ENCODE measurements around the gene PTX3. TPM values are rescaled to one million over a fixed set of nuclear protein-coding genes. Genes with fewer than 3 reads are reported as not detected.

Gene PTX3
- total RNA-seq, 4 donors from 2014 or later, result 0.87 to 9.1 (median 2.5) TPM; not detected in 1

- ATAC-seq (no peak), DNase-seq (no peak)
- Histone ChIP-seq H3K36me3 (no peaks in the 10 kb centered on the region), H3K9me3 (no peaks in the 10 kb centered on the region), H3K27ac (no peak overlapping the region), H3K4me1 (peaks cover 0 to 4% of the 10 kb centered on the region in 2 donors), H3K4me3 (no peak overlapping the region), H3K27me3 (no peaks in the 10 kb centered on the region)
- in situ Hi-C loops (cut with MboI; ENCODE audit: low sequenced_read_pairs in 4 of 4) (no loop called here), intact Hi-C loops (cut with DNase I; ENCODE audit: low total_unique reads) (no loop called here)
- TF ChIP-seq POLR2A (IDR thresholded peaks at IDR 0.05), result no peak
- TF ChIP-seq CTCF (IDR thresholded peaks at IDR 0.05 in 4 of 5, conservative IDR thresholded peaks at IDR 0.05 in 1 of 5), result no peak
These were observed 25.7 kb upstream of the PTX3 start for GRCh38 chr3:157410945-157411344.

- TF ChIP-seq CTCF (IDR thresholded peaks at IDR 0.05 in 4 of 5, conservative IDR thresholded peaks at IDR 0.05 in 1 of 5) (no peak), POLR2A (IDR thresholded peaks at IDR 0.05) (no peak)
- no peak overlapping the region for H3K27ac ChIP-seq
- no peaks in the 10 kb centered on the region for H3K36me3 ChIP-seq
- no peaks in the 10 kb centered on the region for H3K27me3 ChIP-seq
- H3K4me1 ChIP-seq, result no peaks in the 10 kb centered on the region
- in situ Hi-C loops (cut with MboI; ENCODE audit: low sequenced_read_pairs in 4 of 4), result no loop called here
- DNase-seq (no peak), ATAC-seq (no peak)
- H3K4me3 ChIP-seq, result no peak overlapping the region
- intact Hi-C loops (cut with DNase I; ENCODE audit: low total_unique reads), result no loop called here
- no peaks in the 10 kb centered on the region for H3K9me3 ChIP-seq
These were observed 24.3 kb upstream of the PTX3 start for GRCh38 chr3:157412323-157412855.

GRCh38 chr3:157414861-157415260 is 21.8 kb upstream of the PTX3 start:
- no peaks in the 10 kb centered on the region for H3K9me3 ChIP-seq
- no peaks in the 10 kb centered on the region for H3K27me3 ChIP-seq
- no peak for TF ChIP-seq POLR2A (IDR thresholded peaks at IDR 0.05)
- TF ChIP-seq CTCF (IDR thresholded peaks at IDR 0.05 in 4 of 5, conservative IDR thresholded peaks at IDR 0.05 in 1 of 5), result no peak
- H3K4me3 ChIP-seq, result no peak overlapping the region
- H3K36me3 ChIP-seq, result no peaks in the 10 kb centered on the region
- H3K27ac ChIP-seq, result no peak overlapping the region
- intact Hi-C loops (cut with DNase I; ENCODE audit: low total_unique reads) (no loop called here), in situ Hi-C loops (cut with MboI; ENCODE audit: low sequenced_read_pairs in 4 of 4) (no loop called here)
- ATAC-seq (no peak), DNase-seq (no peak)
- H3K4me1 ChIP-seq, result no peaks in the 10 kb centered on the region

GRCh38 chr3:157416347-157417087 is 20.1 kb upstream of the PTX3 start:
- H3K4me3 ChIP-seq, result no peak overlapping the region
- no peaks in the 10 kb centered on the region for H3K36me3 ChIP-seq
- ATAC-seq, result no peak
- DNase-seq, result no peak
- in situ Hi-C loops (cut with MboI; ENCODE audit: low sequenced_read_pairs in 4 of 4) (no loop called here), intact Hi-C loops (cut with DNase I; ENCODE audit: low total_unique reads) (no loop called here)
- no peak for TF ChIP-seq POLR2A (IDR thresholded peaks at IDR 0.05)
- TF ChIP-seq CTCF (IDR thresholded peaks at IDR 0.05 in 4 of 5, conservative IDR thresholded peaks at IDR 0.05 in 1 of 5), result no peak
- H3K27me3 ChIP-seq, result no peaks in the 10 kb centered on the region
- H3K4me1 ChIP-seq, result no peaks in the 10 kb centered on the region
- H3K27ac ChIP-seq, result no peak overlapping the region
- H3K9me3 ChIP-seq, result no peaks in the 10 kb centered on the region
